Fibroblast of lung (primary cell): Measurements from ENCODE around the gene BAIAP3. TPM values are rescaled to one million over a fixed set of nuclear protein-coding genes. Genes with fewer than 3 reads are reported as not detected.

ENCODE experiments used
- DNase-seq, 2 donors: peaks; one replicate each; pipeline versions ENCODE4 v3.0.0 to v3.0.0-alpha.2; 2010; ENCODE audit warnings: low read depth in 2 of 2
- H2AFZ ChIP-seq: 2 replicates; pipeline ENCODE4 v1.5.1; 2012; ENCODE audit warnings: low read length, control low read depth, inconsistent platforms
- H3K27ac ChIP-seq: 2 replicates; pipeline ENCODE4 v1.5.1; 2011; ENCODE audit warnings: low read length, control low read depth; ENCODE audit not compliant: insufficient read depth
- H3K27me3 ChIP-seq: 2 replicates; pipeline ENCODE4 v1.5.1; 2011; ENCODE audit warnings: mild to moderate bottlenecking, low read length; ENCODE audit not compliant: control insufficient read depth, insufficient read depth
- H3K36me3 ChIP-seq: 2 replicates; pipeline ENCODE4 v1.5.1; 2011; ENCODE audit warnings: low read length; ENCODE audit not compliant: control insufficient read depth, insufficient read depth
- H3K4me1 ChIP-seq: 2 replicates; pipeline ENCODE4 v1.5.1; 2011; ENCODE audit warnings: low read length; ENCODE audit not compliant: control insufficient read depth, insufficient read depth; ENCODE audit errors: extremely low read depth
- H3K4me2 ChIP-seq: 2 replicates; pipeline ENCODE4 v1.5.1; 2011; ENCODE audit warnings: low read length, control low read depth; ENCODE audit not compliant: insufficient read depth; ENCODE audit errors: extremely low read depth
- H3K4me3 ChIP-seq, 4 experiments: fragments of 200-600 bp in 1 of 4; sonication (generic) in 1 of 4; replicated peaks in 1 of 4; 2 replicates each; pipeline ENCODE4 v1.5.1; 2011 to 2016; ENCODE audit warnings: low read length in 4 of 4, low read depth in 3 of 4, mild to moderate bottlenecking in 3 of 4, control low read depth in 2 of 4, inconsistent platforms in 1 of 4, mixed read lengths in 1 of 4; ENCODE audit not compliant: insufficient read depth in 1 of 4; ENCODE audit errors: control extremely low read depth in 1 of 4
- H3K79me2 ChIP-seq: 2 replicates; pipeline ENCODE4 v1.5.1; 2012; ENCODE audit warnings: mild to moderate bottlenecking, low read length, inconsistent platforms; ENCODE audit not compliant: control insufficient read depth, insufficient read depth
- H3K9ac ChIP-seq: 2 replicates; pipeline ENCODE4 v1.5.1; 2011; ENCODE audit warnings: mild to moderate bottlenecking, low read length, control low read depth; ENCODE audit not compliant: insufficient read depth
- H3K9me3 ChIP-seq: 2 replicates; pipeline ENCODE4 v1.5.1; 2012; ENCODE audit warnings: low read depth, low read length; ENCODE audit not compliant: control insufficient read depth, insufficient read depth
- H4K20me1 ChIP-seq: 2 replicates; pipeline ENCODE4 v1.5.1; 2011; ENCODE audit warnings: low read length; ENCODE audit not compliant: control insufficient read depth, insufficient read depth; ENCODE audit errors: extremely low read depth
- CTCF ChIP-seq, 2 donors: IDR thresholded peaks in 1 of 2; conservative IDR thresholded peaks in 1 of 2; 1 replicate in 1 of 2; 2 replicates in 1 of 2; pipeline ENCODE4 v1.5.1; 2011 to 2012; ENCODE audit warnings: low read length in 2 of 2, control low read depth in 1 of 2, inconsistent platforms in 1 of 2, low read depth in 1 of 2, mild to moderate bottlenecking in 1 of 2
- EZH2 ChIP-seq: IDR thresholded peaks from 2 replicates; pipeline ENCODE4 v1.5.1; 2012; ENCODE audit warnings: low read length, control low read depth, mild to moderate bottlenecking; ENCODE audit errors: missing control alignments
- polyA plus RNA-seq, 2 donors: library from polyadenylated mRNA; depleted of rRNA in 1 of 2; stranded (reverse) in 1 of 2; unstranded in 1 of 2; fragments of >200 nt; gene quantifications; 2 replicates each; pipeline ENCODE4 v1.2.1, GENCODE V29; 2011 to 2012; ENCODE audit warnings: missing spikeins in 1 of 2
- total RNA-seq: library from RNA; depleted of rRNA; stranded (reverse); fragments of >200 nt; gene quantifications from 2 replicates; pipeline ENCODE4 v1.2.1, GENCODE V29; 2014

Gene BAIAP3
- total and polyA plus RNA-seq, 2 donors (not counting 1 experiment from before 2014, with no cell fraction given) = 0.22 to 0.83 TPM

GRCh38 chr16:1387331-1387730 lies 53.9 kb downstream of the BAIAP3 start:
- TF ChIP-seq CTCF (conservative IDR thresholded peaks at IDR 0.05 in 1 of 2, IDR thresholded peaks at IDR 0.05 in 1 of 2; ENCODE audit: low read depth in 1 of 2, low read length in 2 of 2) (no peak), EZH2 (no peak)
- H3K4me3 ChIP-seq = no peak overlapping the region
- no peaks in the 10 kb centered on the region for H3K36me3 ChIP-seq

GRCh38 chr16:1389762-1390161 lies 56.3 kb downstream of the BAIAP3 start:
- no peak overlapping the region for H2AFZ ChIP-seq

More at GRCh38 chr16:1387331-1387730, 53.9 kb downstream of the BAIAP3 start:
- Histone ChIP-seq H4K20me1 (no peaks in the 10 kb centered on the region), H3K4me1 (no peaks in the 10 kb centered on the region), H3K9ac (no peak overlapping the region), H3K27me3 (no peaks in the 10 kb centered on the region), H3K4me2 (no peak overlapping the region), H3K79me2 (no peaks in the 10 kb centered on the region), H3K9me3 (no peaks in the 10 kb centered on the region), H2AFZ (no peak overlapping the region), H3K27ac (no peak overlapping the region)
- no peak for DNase-seq

GRCh38 chr16:1390239-1390779 lies 56.9 kb downstream of the BAIAP3 start:
- H3K4me3 ChIP-seq = no peak overlapping the region
- H3K9ac ChIP-seq = no peak overlapping the region
- no peaks in the 10 kb centered on the region for H3K36me3 ChIP-seq
- no peaks in the 10 kb centered on the region for H3K9me3 ChIP-seq
- no peaks in the 10 kb centered on the region for H4K20me1 ChIP-seq
- H3K79me2 ChIP-seq = no peaks in the 10 kb centered on the region
- no peaks in the 10 kb centered on the region for H3K27me3 ChIP-seq
- H3K4me2 ChIP-seq = no peak overlapping the region
- no peak for TF ChIP-seq CTCF (conservative IDR thresholded peaks at IDR 0.05 in 1 of 2, IDR thresholded peaks at IDR 0.05 in 1 of 2; ENCODE audit: low read depth in 1 of 2, low read length in 2 of 2)
- no peak for TF ChIP-seq EZH2
- H3K27ac ChIP-seq = no peak overlapping the region
- no peaks in the 10 kb centered on the region for H3K4me1 ChIP-seq
- DNase-seq = no peak
- H2AFZ ChIP-seq = no peak overlapping the region

More at GRCh38 chr16:1389762-1390161, 56.3 kb downstream of the BAIAP3 start:
- Histone ChIP-seq H4K20me1 (no peaks in the 10 kb centered on the region), H3K79me2 (no peaks in the 10 kb centered on the region), H3K4me1 (no peaks in the 10 kb centered on the region), H3K36me3 (no peaks in the 10 kb centered on the region), H3K4me2 (no peak overlapping the region), H3K9ac (no peak overlapping the region), H3K9me3 (no peaks in the 10 kb centered on the region), H3K27me3 (no peaks in the 10 kb centered on the region), H3K4me3 (no peak overlapping the region), H3K27ac (no peak overlapping the region)
- TF ChIP-seq EZH2 (no peak), CTCF (conservative IDR thresholded peaks at IDR 0.05 in 1 of 2, IDR thresholded peaks at IDR 0.05 in 1 of 2; ENCODE audit: low read depth in 1 of 2, low read length in 2 of 2) (no peak)
- DNase-seq = no peak
